Activated CD8-positive, alpha-beta T cell treated with anti-CD3 and anti-CD28 coated beads, Interleukin-2, amount 10 ng/mL, durations not matched to agents 7 days and 5 days (primary cell): ENCODE measurements around the gene PCSK1. TPM values are rescaled to one million over a fixed set of nuclear protein-coding genes. Genes with fewer than 3 reads are reported as not detected.

Source experiments
- ATAC-seq: fragments of 150-1000 bp; cut with Tn5 transposase; one replicate; pipeline ENCODE4 v1.10.0; 2021; ENCODE audit warnings: moderate library complexity
- CTCF ChIA-PET: fragments of 350-600 bp; sonication (Branson Sonifier 250); formaldehyde crosslinking; loops from one replicate; lab custom pipeline; 2021; ENCODE audit warnings: antibody characterized with exemption; lab: Charles Lee
- POLR2A ChIA-PET: fragments of 350-600 bp; sonication (Branson Sonifier 250); formaldehyde crosslinking; loops from one replicate; lab custom pipeline; 2021; ENCODE audit warnings: antibody characterized with exemption; lab: Charles Lee
- DNase-seq: peaks from one replicate; pipeline ENCODE4 v3.0.0-alpha.2; 2020
- H3K27ac Mint-ChIP-seq: one replicate; pipeline ENCODE4 v1.8.0; 2021; ENCODE audit warnings: mild to moderate bottlenecking, mixed read lengths
- H3K27me3 Mint-ChIP-seq: one replicate; pipeline ENCODE4 v1.8.0; 2021; ENCODE audit warnings: low read depth, mixed read lengths
- H3K36me3 Mint-ChIP-seq: one replicate; pipeline ENCODE4 v1.8.0; 2021; ENCODE audit warnings: low read depth, mixed read lengths
- H3K4me1 Mint-ChIP-seq: one replicate; pipeline ENCODE4 v1.8.0; 2021; ENCODE audit warnings: low read depth, mixed read lengths
- H3K4me3 Mint-ChIP-seq: one replicate; pipeline ENCODE4 v1.8.0; 2021; ENCODE audit warnings: mild to moderate bottlenecking, mixed read lengths
- H3K9me3 Mint-ChIP-seq: one replicate; pipeline ENCODE4 v1.8.0; 2022; ENCODE audit warnings: mixed read lengths; ENCODE audit not compliant: insufficient read depth
- total RNA-seq, 2 experiments: library from RNA; stranded (reverse); gene quantifications; one replicate each; pipeline ENCODE4 v1.2.3, GENCODE V29; 2021

Gene PCSK1
- not detected for total RNA-seq

- H3K4me3 Mint-ChIP-seq, result no peak within 1 kb of the TSS
- no peaks in the 10 kb centered on the region for H3K4me1 Mint-ChIP-seq
- H3K27me3 Mint-ChIP-seq, result peaks cover 56% of the 10 kb centered on the region
- peaks cover 9% of the 10 kb centered on the region for H3K36me3 Mint-ChIP-seq
- ATAC-seq (no peak), DNase-seq (no peak)
- H3K9me3 Mint-ChIP-seq, result no peaks in the 10 kb centered on the region
- ChIA-PET POLR2A (no interaction called here), CTCF (interaction anchor here (0.7 to 1.5 kb wide), 2 partner anchors 88 to 169 kb away, joined by 3 to 5 read pairs; no protein-coding TSS in a partner anchor)
- no peak within 1 kb of the TSS for H3K27ac Mint-ChIP-seq
These were observed at the start of gene PCSK1 for GRCh38 chr5:96433066-96433447. PCSK1 (minus strand) TSS chr5:96433248; CDS start chr5:96433042, 206 bp downstream.

- POLR2A ChIA-PET, result no interaction called here
- H3K4me1 Mint-ChIP-seq, result no peaks in the 10 kb centered on the region
- no peak overlapping the region for H3K4me3 Mint-ChIP-seq
- H3K27ac Mint-ChIP-seq, result no peak overlapping the region
- CTCF ChIA-PET, result no interaction called here
- no peaks in the 10 kb centered on the region for H3K36me3 Mint-ChIP-seq
- ATAC-seq (no peak), DNase-seq (no peak)
- H3K9me3 Mint-ChIP-seq, result no peaks in the 10 kb centered on the region
- peaks cover 7% of the 10 kb centered on the region for H3K27me3 Mint-ChIP-seq
These were observed 48.8 kb upstream of the PCSK1 start for GRCh38 chr5:96481867-96482266.

- CTCF ChIA-PET, result interaction anchor here (0.6 kb wide), 1 partner anchor 633 kb away, joined by 3 read pairs; no protein-coding TSS in a partner anchor
These were observed 48.1 kb upstream of the PCSK1 start for GRCh38 chr5:96481009-96481786.

GRCh38 chr5:96478983-96479382, 45.9 kb upstream of the PCSK1 start:
- Mint-ChIP-seq H3K4me3 (no peak overlapping the region), H3K27me3 (peaks cover 8% of the 10 kb centered on the region), H3K27ac (no peak overlapping the region), H3K36me3 (no peaks in the 10 kb centered on the region), H3K4me1 (no peaks in the 10 kb centered on the region), H3K9me3 (no peaks in the 10 kb centered on the region)
- POLR2A ChIA-PET, result no interaction called here
- ATAC-seq, result no peak
- CTCF ChIA-PET, result no interaction called here
- no peak for DNase-seq

More at GRCh38 chr5:96481009-96481786, 48.1 kb upstream of the PCSK1 start:
- Mint-ChIP-seq H3K9me3 (no peaks in the 10 kb centered on the region), H3K27ac (no peak overlapping the region), H3K4me1 (no peaks in the 10 kb centered on the region), H3K27me3 (peaks cover 10% of the 10 kb centered on the region), H3K4me3 (no peak overlapping the region), H3K36me3 (no peaks in the 10 kb centered on the region)
- POLR2A ChIA-PET, result interaction anchor here (0.6 kb wide), 1 partner anchor 153 kb away, joined by 3 read pairs; no protein-coding TSS in a partner anchor
- ATAC-seq, result no peak
- DNase-seq, result no peak

DNA sequence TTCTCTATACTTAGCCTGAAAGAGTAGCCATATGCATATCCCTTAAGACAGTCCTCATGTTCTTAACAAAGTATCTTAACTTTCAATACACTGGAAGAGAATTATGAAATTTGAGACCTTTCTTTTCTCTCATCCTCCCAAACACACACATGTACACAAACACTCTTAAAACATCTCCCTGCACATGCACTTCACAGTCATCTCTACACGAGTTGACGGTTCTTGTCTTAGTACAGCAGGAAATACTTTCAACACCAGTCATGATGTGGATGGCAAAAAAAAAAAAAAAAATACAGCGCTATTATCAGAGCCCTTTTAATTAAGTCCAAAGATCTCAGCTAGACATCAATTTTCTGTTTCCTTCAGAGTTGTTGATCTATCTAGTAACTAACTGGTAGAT, 43.6 kb upstream of the PCSK1 start:
- Mint-ChIP-seq H3K9me3 (no peaks in the 10 kb centered on the region), H3K27ac (no peak overlapping the region), H3K36me3 (no peaks in the 10 kb centered on the region), H3K4me1 (no peaks in the 10 kb centered on the region), H3K27me3 (peaks cover 7% of the 10 kb centered on the region), H3K4me3 (no peak overlapping the region)
- DNase-seq (no peak), ATAC-seq (no peak)
- POLR2A ChIA-PET, result no interaction called here
- CTCF ChIA-PET, result no interaction called here

DNA sequence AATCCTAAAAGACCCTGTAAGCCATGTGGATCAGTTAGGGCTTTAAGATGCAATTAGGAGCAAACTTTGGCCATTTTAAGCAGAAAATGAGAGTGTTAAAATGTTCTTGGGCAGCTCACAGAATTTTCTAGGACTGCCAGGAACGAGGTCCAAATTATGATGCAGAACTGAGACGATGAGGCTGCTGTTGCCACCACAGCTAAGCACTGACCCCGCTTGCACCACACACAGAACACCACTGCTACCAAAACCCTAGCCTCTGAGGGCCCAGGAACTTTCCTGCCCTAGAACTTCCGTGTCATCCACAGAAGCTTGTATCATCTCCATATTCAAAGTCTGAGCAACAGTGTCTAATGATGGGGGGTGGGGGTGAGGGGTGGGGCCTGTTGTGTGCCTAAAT, 41.0 kb upstream of the PCSK1 start:
- Mint-ChIP-seq H3K36me3 (no peaks in the 10 kb centered on the region), H3K4me1 (no peaks in the 10 kb centered on the region), H3K27me3 (peaks cover 7% of the 10 kb centered on the region), H3K4me3 (no peak overlapping the region), H3K27ac (no peak overlapping the region), H3K9me3 (no peaks in the 10 kb centered on the region)
- ATAC-seq (no peak), DNase-seq (no peak)
- ChIA-PET POLR2A (no interaction called here), CTCF (interaction anchor here (0.6 kb wide), 1 partner anchor 34 kb away, joined by 3 read pairs; no protein-coding TSS in a partner anchor)

GRCh38 chr5:96473155-96473554, 40.1 kb upstream of the PCSK1 start:
- Mint-ChIP-seq H3K27me3 (peaks cover 7% of the 10 kb centered on the region), H3K36me3 (no peaks in the 10 kb centered on the region), H3K4me3 (no peak overlapping the region), H3K9me3 (no peaks in the 10 kb centered on the region), H3K27ac (no peak overlapping the region), H3K4me1 (no peaks in the 10 kb centered on the region)
- CTCF ChIA-PET, result no interaction called here
- POLR2A ChIA-PET, result no interaction called here
- DNase-seq, result no peak
- no peak for ATAC-seq

DNA sequence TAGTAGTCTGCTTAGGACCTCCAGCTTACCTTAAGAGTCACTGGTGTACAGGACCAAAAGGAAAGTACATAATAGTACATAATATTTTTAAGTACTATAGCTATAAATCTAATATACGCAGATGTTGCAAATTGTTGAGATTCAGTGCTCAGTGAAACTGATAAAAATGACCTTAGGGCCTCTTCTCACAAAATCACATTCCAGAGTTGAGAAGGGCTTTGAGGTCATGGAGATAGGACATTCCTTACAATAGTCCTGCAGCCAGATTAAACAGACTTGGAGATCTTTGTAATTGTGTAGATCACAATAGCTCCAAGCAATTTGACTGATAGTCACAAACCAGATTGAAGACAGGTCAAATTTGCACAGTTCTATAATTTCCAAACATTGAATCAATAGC, 37.7 kb upstream of the PCSK1 start:
- Mint-ChIP-seq H3K9me3 (no peaks in the 10 kb centered on the region), H3K4me1 (no peaks in the 10 kb centered on the region), H3K4me3 (no peak overlapping the region), H3K27ac (no peak overlapping the region), H3K27me3 (peaks cover 5% of the 10 kb centered on the region), H3K36me3 (no peaks in the 10 kb centered on the region)
- ChIA-PET POLR2A (no interaction called here), CTCF (interaction anchor here (1.3 kb wide), 1 partner anchor 131 kb away, joined by 3 read pairs; no protein-coding TSS in a partner anchor)
- ATAC-seq (no peak), DNase-seq (no peak)

DNA sequence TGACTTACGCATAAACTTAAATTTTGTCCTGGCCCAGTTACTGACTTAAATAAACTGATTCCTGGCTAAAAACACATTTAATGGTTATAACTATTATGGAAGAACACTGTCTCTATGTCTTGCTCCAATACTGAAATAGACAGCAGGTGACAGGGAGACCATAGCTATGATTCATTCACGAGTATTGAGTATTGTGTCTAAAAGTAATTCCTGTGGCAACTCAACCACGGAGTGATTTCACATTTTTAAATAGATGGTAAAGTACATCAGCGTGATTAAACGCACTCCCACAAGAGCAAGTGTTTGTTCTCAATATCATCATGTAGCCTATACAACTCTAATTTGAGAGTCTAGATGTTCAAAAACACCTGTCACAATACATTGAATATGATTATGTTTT, 35.9 kb upstream of the PCSK1 start:
- Mint-ChIP-seq H3K36me3 (no peaks in the 10 kb centered on the region), H3K9me3 (no peaks in the 10 kb centered on the region), H3K4me1 (no peaks in the 10 kb centered on the region), H3K27ac (no peak overlapping the region), H3K27me3 (peaks cover 7% of the 10 kb centered on the region), H3K4me3 (no peak overlapping the region)
- CTCF ChIA-PET, result no interaction called here
- DNase-seq (no peak), ATAC-seq (no peak)
- POLR2A ChIA-PET, result no interaction called here

DNA sequence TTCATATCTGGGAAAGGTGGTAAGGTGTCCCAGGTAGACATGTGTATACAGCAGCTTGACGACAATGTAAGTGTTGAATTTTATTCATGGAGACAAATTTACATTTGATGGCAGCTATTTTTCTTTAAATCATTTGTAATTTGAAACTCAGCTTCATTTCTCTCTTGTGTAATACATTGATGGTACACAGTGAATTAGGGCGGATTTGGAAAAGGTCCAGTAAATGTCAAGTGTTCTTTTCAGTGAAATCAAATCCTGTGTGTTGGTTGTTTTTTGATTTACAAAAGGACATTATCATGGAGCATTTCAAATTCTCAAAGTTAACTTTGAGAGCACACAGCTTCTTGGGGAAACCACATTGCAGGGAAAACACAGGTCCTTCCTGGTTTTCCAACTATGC, 30.0 kb upstream of the PCSK1 start:
- ATAC-seq (no peak), DNase-seq (no peak)
- no peaks in the 10 kb centered on the region for H3K36me3 Mint-ChIP-seq
- POLR2A ChIA-PET, result no interaction called here
- H3K4me1 Mint-ChIP-seq, result no peaks in the 10 kb centered on the region
- no peak overlapping the region for H3K4me3 Mint-ChIP-seq
- peaks cover 16% of the 10 kb centered on the region for H3K27me3 Mint-ChIP-seq
- CTCF ChIA-PET, result no interaction called here
- no peak overlapping the region for H3K27ac Mint-ChIP-seq
- no peaks in the 10 kb centered on the region for H3K9me3 Mint-ChIP-seq

GRCh38 chr5:96459313-96460121, 26.5 kb upstream of the PCSK1 start:
- POLR2A ChIA-PET, result no interaction called here
- ATAC-seq (no peak), DNase-seq (no peak)
- CTCF ChIA-PET, result interaction anchor here (1.3 to 1.5 kb wide), 2 partner anchors 13 to 123 kb away, joined by 5 read pairs; no protein-coding TSS in a partner anchor
- H3K27me3 Mint-ChIP-seq, result peaks cover 12% of the 10 kb centered on the region
- H3K27ac Mint-ChIP-seq, result no peak overlapping the region
- H3K36me3 Mint-ChIP-seq, result no peaks in the 10 kb centered on the region
- no peak overlapping the region for H3K4me3 Mint-ChIP-seq
- H3K9me3 Mint-ChIP-seq, result no peaks in the 10 kb centered on the region
- no peaks in the 10 kb centered on the region for H3K4me1 Mint-ChIP-seq

GRCh38 chr5:96458176-96458575, 25.1 kb upstream of the PCSK1 start:
- CTCF ChIA-PET, result no interaction called here

More at GRCh38 chr5:96458176-96458575, 25.1 kb upstream of the PCSK1 start:
- Mint-ChIP-seq H3K36me3 (no peaks in the 10 kb centered on the region), H3K4me3 (no peak overlapping the region), H3K27ac (no peak overlapping the region), H3K27me3 (peaks cover 12% of the 10 kb centered on the region), H3K4me1 (no peaks in the 10 kb centered on the region), H3K9me3 (no peaks in the 10 kb centered on the region)
- ATAC-seq (no peak), DNase-seq (no peak)
- POLR2A ChIA-PET, result no interaction called here
